ENCODE results near the gene PITPNC1.
"Not testable (repeated sequence)": the region's sequence is repeated elsewhere in the genome, so short reads cannot be mapped to it uniquely, and the experiment has no call there.

PITPNC1 gene

DNA sequence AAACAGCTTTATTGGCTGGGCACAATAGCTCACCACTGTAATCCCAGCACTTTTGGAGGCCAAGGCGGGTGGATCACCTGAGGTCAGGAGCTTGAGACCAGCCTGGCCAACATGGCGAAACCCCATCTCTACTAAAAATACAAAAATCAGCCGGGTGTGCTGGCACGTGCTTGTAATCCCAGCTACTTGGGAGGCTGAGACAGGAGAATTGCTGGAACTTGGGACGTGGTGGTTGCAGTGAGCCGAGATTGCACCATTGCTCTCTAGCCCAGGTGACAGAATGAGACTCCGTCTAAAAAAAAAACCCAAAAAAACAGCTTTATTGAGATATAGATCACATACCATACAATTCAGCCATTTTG, 274.1 kb downstream of the PITPNC1 start:
- DNase-seq (ENCODE audit: low spot score) = not testable (repeated sequence)

DNA sequence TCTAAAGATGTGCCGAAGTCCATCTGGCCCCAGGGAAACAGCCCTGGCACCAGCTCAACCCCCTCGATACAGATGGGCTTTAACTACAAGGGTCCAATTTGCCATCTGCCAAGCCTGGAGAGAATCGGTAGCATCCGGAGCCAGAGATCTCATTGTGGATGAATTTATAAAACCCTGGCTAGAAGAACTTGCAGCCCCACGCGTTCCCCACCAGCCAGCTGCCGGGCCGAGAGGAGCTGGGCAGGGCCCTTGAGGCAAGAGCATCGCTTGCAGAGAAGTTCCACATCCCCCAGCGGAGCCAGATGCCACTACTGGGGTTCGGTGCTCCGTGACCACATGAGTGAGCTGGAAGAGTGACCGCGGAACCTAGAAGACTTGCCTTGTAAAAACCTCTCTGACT, 275.4 kb downstream of the PITPNC1 start:
- DNase-seq (ENCODE audit: low spot score) = no peak

DNA sequence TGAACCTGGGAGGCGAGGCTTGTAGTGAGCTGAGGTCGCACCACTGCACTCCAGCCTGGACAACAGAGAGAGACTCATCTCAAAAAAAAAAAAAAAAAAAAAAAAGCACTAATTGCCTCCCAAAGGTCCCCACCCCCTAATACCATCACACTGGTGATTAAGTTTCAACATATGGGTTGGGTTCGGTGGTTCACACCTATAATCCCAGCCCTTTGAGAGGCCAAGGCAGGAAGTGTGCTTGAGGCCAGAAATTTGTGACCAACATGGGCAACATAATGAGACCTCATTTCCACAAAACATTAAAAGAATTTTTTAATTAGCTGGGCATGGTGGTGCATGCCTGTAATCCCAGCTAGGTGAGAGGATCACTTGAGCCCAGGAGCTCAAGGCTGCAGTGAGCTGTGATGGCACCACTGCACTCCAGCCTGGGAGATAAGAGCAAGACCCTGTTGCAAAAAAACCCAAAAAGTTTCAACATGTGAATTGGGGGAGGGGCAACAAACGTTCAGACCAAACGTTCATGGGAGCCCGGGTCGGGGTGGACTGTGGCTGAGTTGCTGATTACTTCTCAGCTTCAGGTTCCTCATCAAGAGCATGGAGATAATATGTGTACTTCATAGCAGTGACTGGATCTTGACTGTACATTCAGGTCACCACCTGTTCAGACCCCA, 278.5 kb downstream of the PITPNC1 start:
- no peak for DNase-seq (ENCODE audit: low spot score)

DNA sequence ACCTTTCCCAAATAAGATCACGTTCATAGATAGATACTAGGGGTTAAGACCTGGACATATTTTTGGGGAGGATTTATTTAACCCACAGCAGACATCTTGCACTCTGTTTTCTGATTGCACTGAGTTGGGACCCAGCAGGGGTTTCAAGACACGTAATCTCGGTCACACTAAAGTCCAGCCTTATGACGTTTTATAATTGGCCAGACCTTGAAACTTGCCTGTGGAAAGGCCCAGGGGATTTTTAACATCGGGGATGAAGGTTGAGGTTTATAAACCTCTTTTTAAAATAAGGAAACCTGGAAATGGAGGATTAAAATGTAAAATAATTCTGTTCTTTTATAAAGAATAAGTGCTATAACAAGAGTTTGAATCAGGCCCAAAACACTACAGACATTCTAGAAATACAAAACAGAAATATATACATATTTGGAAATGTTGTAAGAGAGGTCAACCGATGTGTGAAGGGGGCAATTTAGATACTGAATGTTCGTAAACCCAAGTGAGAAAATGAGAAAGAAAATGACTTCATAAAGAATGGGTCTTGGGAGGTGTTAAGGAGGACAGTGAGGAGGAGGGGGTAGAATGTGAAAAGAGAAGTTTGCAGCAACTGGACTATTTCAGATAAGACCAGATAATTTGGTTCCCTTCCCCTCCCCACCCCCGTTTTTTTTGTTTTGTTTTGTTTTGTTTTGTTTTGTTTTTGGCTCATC, 279.6 kb downstream of the PITPNC1 start:
- no peak for DNase-seq (ENCODE audit: low spot score)

DNA sequence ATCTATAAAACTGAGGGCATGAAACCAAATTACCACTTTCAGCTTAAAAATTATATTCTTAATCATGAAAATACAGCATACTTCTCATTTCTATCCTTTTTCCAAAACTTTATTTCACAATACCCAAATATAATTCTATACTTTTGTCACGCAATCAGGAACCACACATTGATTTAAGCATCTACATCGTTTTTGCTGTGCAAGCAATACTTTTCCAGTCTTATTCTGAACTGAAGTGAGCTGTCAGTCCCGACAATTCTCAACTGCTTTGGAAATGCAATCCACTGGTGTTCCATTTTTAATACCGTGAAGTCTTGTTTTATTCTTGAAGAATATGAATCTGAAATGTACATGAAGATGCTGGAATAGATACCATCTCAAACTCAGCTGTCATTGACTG, 280.5 kb downstream of the PITPNC1 start:
- DNase-seq (ENCODE audit: low spot score) = no peak

DNA sequence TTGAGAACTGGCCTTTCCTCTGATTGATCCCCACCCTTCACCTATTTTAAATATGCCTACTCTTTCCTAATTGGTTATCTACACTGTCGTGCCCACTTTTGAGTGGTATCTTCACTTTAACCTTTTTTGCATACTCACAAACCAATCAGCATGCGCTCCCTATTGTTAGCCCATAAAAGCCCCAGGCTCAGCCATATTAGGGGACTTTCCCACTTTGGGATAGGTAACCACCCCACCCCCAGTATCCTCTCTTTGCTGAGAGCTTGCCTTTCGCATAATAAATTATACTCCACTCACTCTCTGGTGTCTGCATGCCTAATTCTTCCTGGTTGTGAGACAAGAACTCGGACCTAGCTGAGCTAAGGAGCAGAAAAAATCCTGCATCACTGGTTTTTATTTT, 281.2 kb downstream of the PITPNC1 start:
- no peak for DNase-seq (ENCODE audit: low spot score)

DNA sequence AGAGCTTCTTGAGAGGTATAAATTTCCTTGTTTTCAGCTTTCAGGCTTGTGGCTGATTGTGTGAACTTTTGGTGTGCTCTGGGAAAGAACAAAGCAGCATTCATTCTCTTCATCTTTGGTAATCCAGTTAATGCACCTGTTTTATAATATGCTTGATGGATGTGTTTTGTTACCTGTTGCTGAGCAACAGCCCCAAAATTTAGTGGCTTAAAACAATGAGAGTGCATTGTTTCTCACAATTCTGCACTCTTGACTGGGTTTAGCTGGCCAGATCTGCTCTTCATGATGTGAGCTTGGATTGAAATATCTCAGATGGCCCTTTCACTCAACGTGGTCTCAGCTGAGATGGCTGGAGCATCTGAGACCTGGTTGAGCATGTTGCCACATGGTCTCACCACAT, 281.9 kb downstream of the PITPNC1 start:
- no peak for DNase-seq (ENCODE audit: low spot score)

DNA sequence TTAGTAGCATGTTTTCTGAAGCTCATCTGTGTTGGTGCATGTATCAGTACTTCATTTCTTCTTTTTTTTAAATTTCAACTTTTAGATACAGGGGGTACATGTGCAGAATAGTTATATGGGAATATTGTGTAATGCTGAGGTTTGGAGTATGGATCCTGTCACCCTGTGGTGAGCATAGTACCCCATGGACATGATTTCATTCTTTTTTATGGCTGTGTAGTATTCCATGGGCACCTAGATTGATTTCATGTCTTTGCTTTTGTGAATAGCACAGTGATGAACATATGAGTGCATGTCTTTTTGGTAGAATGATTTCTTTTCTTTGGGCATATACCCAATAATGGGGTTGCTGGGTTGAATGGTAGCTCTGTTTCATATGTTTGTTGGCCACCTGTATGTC, 285.6 kb downstream of the PITPNC1 start:
- no peak for DNase-seq (ENCODE audit: low spot score)

DNA sequence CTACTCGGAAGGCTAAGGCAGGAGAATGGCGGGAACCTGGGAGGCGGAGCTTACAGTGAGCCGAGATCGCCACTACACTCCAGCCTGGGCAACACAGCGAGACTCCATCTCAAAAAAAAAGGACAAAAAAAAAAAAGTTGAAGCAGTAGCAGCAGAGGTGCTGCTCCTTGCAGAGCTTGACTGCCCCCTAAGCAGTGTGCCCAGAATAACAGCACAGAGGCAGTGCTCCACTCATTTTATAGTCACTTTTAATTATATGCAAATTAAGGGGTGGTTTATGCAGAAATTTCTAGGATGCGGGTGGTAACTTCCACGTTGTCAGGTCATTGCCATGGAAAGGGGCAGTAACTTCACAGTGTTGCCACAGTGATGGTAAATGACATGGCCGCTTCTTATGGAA, 286.4 kb downstream of the PITPNC1 start:
- no peak for DNase-seq (ENCODE audit: low spot score)

DNA sequence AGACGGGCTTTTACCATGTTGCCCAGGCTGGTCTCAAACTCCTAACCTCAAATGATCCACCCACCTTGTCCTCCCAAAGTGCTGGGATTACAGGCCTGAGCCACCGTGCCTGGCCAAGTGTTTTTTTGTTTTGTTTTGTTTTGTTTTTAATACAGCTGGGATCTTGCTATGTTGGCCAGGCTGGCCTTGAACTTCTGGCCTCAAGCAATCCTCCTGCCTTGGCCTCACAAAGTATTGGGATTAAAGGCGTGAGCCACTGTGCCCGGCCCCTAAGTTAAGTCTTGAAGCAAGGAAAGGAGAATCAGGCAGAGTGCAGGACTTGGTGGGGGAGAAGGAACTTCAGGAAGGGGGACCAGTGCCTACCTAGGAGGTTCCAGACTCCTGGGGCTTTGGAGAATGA, 288.9 kb downstream of the PITPNC1 start:
- no peak for DNase-seq (ENCODE audit: low spot score)

DNA sequence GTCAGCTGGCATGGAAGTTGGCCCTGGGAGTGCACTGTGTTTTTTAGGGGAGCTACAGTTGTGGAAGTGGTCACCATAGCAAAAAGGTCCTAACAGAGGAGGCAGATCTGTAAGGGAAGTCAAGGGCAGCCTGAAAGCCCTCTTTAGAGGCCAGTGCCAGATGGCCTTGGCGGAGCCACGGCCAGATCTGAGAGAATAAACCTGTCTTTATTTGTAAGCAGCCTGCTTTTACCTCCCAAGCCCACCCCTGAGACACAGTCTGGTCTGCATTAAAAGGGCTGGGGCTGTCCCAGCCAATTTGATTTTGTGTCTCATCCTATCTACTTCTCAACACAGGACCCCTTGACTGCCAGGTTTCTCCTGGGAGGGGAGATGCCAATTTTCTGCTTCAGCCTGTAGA, 289.6 kb downstream of the PITPNC1 start:
- DNase-seq (ENCODE audit: low spot score) = no peak

DNA sequence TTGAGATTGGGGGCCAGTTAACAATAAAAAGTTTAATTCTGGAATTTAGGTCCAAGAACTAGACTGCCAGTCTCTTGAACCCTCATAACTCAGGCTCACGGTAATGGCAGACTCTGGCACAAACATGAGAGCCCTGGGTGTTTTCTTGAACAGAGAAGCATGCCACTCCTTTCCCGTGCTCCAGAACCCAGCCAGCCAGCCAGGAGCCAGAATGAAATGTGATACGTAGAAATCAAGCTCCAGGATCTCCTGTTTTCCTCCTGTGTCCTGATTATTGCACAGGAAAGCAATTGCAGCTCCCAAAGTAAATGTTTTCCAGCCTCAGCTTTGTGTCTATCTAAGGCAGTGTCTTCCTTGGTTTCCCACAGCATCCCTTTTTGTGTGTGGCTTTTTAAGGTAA, 294.4 kb downstream of the PITPNC1 start:
- DNase-seq (ENCODE audit: low spot score) = no peak

DNA sequence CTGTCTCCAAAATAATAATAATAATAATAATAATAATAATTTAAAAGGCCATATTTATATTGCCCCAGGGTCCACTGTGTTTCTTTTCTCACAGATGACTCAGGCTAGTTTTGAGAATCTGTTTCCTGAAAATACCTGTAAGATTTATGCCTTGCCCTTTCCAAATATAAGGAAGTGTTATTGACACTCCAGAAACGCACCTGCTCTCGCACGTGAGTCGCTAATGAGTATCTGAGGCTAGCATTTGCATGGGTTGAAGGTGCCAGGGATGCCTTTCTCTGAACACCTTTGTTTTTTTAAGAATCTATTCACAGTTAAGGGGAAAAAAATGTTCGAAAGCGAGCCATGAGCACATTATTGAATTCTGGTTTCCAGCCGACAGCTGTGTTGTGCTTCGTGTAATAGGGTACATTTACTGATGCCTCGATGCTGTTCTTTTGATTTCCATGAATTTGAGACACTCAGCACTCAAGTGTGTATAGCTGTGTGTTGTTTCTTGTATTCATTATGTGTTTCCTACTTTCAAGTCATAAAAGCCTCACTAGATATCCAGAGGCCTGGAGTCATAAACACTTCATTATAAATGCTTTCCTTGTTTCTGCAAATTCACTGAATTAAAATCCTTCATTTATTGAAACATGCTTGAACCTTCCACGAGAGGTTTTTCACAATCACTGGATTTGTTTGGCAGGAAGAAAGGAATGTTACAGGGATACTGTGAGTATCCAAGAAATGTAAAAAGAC, 295.7 kb downstream of the PITPNC1 start:
- DNase-seq (ENCODE audit: low spot score) = no peak

DNA sequence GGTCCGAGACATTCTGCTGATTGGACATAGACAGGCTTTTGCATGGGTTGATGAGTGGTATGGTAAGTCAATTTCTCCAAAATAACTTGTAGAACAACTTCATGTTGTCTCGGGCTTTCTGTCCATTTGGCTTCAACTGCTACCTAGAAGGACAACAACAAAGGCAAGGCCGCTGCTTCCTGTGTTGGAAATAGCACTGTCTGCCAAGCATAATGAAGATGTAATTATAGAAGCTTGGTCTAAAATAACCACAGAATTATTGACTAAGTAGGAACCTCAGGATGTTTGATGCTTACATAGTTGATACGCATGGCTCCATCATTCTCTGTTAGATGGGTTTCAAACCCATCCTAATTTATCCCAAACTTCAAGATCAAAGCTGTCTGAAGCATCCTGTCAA, 298.4 kb downstream of the PITPNC1 start:
- no peak for DNase-seq (ENCODE audit: low spot score)

DNA sequence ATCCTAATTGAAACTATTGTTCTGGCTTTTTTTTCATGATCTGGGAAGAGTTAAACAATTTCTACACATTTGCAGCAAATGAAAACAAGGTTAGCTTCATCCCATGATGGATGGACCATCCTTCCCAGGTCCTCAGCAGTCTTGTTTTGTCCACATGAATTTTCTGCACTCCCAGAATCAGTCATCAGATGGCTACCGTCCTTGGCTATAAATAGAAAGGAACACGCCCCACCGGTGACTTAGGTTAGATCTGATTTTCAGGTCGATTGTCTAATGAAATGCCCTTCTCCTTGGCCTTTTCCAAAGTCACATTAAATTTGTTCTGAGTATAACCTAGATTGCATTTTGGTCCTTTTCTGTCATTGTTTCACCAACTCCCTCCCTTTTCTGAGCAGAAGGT, 299.2 kb downstream of the PITPNC1 start:
- no peak for DNase-seq (ENCODE audit: low spot score)

DNA sequence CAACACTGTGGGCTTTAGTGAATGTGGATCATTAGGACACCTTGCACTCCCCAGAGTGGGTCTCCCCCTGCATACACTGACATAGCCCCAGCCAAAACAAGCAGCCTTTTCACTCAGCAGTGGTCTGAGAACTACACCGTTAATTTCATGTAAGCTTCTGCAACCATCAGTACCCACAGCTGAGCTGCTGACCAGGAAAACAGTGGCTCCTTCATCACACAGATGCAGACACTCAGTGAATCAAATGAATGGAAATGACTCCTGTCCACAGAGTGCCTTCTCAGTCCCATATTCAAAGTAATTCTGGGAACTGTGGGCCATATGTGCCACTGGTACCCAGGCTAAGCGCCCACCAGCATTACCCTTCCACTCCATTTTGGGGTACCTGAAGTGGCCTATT, 301.3 kb downstream of the PITPNC1 start:
- DNase-seq (ENCODE audit: low spot score) = no peak

DNA sequence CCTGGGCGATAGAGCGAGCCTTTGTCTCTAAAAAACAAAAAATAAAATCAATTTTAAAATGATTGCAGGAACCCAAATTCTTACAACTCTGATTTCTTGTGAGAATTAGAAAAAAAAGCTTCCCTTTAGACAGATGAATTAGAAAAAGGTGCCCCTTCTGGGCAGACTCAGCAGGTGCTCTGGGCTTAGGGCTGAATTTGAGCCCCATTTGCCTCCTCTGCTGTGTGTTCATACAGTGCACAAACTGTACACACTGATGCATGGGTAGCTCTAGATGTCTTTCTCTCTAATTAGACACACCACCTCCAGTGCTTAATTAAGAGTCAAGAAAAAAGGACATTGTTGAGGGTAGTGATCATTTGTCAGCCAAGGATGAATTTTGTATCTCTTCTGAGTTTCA, 302.1 kb downstream of the PITPNC1 start:
- no peak for DNase-seq (ENCODE audit: low spot score)

DNA sequence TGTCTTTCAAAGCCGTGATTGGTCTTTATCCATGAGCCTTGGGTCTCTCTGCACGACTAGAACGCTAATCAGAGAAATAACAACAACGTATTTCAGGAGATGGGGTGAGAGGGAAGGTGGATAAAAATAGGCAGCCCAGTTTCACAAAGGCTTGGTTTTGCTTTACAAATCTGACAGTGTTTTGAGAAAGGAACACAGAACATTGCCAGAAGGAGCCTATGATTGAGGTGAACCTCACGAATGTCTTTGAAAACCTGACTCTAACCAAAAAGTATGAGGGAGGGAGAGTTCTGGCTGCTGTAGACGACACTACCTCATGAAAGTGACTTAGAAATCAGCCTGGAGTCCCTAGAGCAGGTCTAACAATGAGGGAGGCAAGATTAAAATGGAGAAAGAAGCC, 302.6 kb downstream of the PITPNC1 start:
- no peak for DNase-seq (ENCODE audit: low spot score)

DNA sequence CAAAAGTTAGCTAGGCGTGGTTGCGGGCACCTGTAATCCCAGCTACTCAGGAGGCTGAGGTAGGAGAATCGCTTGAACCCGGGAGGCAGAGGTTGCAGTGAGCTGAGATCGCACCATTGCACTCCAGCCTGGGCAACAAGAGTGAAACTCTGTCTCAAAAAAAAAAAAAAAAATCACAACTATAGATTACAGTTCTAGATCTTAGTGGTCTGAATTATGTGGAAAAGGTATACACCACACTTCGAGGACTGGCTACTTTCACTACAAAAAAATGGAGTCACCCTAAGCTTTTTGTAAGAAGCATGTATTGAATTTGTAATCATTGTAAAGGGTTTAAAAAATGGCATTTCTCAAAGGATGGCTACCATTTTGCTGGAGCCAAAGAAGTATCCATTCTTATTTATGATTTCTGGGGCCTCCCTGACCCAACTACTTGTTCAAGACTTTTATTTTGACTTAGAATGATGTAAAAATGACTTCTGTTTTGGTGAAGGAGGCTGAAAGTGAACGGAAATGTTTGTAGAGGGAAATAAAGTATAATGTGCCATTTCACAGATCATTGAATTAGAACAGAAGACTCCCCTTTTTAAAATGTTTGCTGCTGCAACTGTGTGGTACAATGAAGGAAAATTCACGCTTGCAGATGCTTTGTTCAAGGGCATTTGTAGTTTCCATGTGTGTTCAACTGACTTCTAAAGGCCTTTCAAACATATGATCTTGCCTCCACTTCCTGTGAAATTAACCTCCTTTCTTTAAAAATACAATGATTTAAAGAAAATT, 303.6 kb downstream of the PITPNC1 start:
- DNase-seq (ENCODE audit: low spot score) = no peak

DNA sequence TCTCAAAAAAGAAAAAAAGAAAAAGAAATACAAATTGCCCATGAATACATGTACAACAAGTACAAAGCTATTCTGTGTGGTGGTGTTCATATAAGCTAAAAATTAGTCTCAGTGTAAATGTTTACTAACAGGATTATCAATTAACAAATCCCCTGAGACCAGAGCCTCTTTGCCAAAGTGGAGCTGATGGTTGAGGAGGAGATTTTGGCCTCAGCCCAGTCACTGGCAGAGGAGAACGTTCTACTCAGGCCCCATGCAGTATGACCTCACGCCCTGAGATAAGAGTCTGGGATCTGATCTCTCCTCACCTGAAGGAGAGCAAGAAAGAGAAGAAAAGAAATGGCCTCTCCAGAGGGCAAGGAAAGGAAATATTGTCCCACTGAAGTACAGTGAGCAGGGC, 305.1 kb downstream of the PITPNC1 start:
- DNase-seq (ENCODE audit: low spot score) = no peak

DNA sequence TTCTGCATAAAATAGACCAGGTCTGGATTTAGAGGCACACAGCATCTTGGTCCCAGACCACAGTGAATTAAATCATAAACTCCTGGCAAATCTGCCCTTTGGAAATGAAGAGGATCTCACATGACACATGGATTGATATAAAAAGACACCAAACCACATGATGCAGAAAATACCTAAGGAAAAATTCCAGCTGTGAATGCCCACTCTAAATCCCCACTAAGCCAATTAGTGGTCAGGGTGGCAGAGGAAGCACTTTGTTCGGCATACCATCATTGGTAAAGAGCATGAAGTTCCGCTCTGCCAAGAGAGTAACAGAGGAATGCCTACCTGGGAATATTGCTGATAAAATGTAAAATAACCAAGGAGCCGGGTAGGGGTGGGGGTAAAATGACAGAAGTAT, 308.3 kb downstream of the PITPNC1 start:
- DNase-seq (ENCODE audit: low spot score) = no peak

DNA sequence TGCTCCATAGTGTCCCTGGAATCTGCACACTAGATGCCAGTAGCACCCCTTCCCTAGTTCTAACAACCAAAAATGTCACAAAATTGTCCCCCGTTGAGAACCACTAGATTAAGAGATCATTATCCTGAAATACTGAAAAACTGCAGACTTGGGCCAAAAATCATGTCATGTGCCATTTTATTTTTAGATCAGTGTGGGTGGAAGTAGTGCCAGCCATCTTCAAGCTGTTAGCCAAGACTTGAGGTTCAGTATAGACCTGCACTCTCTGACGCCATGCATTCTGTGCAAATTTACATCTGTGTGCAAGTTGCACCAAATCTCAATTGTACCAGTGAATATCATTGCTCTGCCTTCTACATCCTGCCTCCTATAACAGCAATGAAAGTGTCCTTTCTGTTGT, 309.2 kb downstream of the PITPNC1 start:
- no peak for DNase-seq (ENCODE audit: low spot score)

DNA sequence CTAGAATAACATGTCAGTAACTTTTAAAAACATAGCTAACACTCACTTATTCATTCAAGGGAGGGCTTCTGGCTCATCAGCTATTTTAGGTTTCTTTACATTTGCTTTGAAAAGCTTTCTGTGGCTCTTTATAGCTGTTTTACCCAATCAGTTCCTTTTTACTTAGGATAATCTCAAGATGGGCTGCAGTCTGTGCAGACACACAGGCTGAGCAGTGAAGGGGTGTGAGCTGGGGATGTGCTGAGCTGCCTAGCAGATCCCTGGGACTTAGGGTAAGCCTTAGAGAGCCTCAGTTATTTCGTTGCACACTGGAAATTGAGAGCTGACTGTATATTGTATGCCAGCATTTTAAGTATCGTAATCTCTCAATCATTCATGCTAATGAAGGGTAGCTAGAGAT, 310.4 kb downstream of the PITPNC1 start:
- no peak for DNase-seq (ENCODE audit: low spot score)

All from CD4-positive, alpha-beta T cell treated with Interleukin-6 at 100 ng/mL for 8 hours (primary cell).